ENCODE data around the gene RIT2. TPM values are rescaled to one million over a fixed set of nuclear protein-coding genes. Genes with fewer than 3 reads are reported as not detected.

The RIT2 gene
- total RNA-seq, 1 donor from 2014 or later, result not detected

DNA sequence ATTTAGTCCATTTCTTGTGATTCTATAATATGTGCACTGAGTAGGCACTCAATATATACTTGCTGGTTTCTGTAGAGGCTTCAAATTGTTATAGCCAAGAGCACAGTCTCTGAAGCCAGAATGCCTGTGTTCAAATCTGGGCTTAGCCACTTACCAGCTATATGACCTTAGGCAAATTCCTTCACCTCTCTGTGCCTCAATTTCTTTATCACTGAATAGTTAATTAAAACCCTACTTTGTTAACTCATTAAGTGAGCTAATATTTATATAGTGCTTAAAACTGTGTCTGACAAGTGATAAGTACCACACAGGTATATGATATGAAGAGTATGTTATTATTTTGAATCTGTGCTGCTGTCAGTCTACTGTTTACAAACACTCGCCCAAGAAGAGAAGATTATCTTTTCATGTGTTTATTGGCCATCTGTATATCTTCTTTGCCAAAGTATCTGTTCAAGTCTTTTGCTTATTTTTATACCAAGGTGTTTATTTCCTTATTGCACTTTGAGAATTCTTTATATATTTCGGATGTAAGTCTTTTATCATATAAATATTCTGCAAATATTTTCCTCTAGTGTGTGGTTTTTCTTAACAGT is 1.3 kb upstream of the RIT2 start:
- H3K27ac Mint-ChIP-seq, result no peak overlapping the region
- TF ChIP-seq, protein P1, sequence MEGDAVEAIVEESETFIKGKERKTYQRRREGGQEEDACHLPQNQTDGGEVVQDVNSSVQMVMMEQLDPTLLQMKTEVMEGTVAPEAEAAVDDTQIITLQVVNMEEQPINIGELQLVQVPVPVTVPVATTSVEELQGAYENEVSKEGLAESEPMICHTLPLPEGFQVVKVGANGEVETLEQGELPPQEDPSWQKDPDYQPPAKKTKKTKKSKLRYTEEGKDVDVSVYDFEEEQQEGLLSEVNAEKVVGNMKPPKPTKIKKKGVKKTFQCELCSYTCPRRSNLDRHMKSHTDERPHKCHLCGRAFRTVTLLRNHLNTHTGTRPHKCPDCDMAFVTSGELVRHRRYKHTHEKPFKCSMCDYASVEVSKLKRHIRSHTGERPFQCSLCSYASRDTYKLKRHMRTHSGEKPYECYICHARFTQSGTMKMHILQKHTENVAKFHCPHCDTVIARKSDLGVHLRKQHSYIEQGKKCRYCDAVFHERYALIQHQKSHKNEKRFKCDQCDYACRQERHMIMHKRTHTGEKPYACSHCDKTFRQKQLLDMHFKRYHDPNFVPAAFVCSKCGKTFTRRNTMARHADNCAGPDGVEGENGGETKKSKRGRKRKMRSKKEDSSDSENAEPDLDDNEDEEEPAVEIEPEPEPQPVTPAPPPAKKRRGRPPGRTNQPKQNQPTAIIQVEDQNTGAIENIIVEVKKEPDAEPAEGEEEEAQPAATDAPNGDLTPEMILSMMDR (IDR thresholded peaks at IDR 0.05; ENCODE audit: unreplicated experiment), result no peak
- H3K4me3 Mint-ChIP-seq, result no peak overlapping the region
- no peak for DNase-seq (ENCODE audit: low spot score in 2 of 2, unreplicated experiment in 2 of 2)
- no peaks in the 10 kb centered on the region for H3K36me3 Mint-ChIP-seq
- H3K4me1 Mint-ChIP-seq, result no peaks in the 10 kb centered on the region
- H3K27me3 Mint-ChIP-seq (ENCODE audit: low read depth), result no peaks in the 10 kb centered on the region
- H3K9me3 Mint-ChIP-seq, result no peaks in the 10 kb centered on the region

DNA sequence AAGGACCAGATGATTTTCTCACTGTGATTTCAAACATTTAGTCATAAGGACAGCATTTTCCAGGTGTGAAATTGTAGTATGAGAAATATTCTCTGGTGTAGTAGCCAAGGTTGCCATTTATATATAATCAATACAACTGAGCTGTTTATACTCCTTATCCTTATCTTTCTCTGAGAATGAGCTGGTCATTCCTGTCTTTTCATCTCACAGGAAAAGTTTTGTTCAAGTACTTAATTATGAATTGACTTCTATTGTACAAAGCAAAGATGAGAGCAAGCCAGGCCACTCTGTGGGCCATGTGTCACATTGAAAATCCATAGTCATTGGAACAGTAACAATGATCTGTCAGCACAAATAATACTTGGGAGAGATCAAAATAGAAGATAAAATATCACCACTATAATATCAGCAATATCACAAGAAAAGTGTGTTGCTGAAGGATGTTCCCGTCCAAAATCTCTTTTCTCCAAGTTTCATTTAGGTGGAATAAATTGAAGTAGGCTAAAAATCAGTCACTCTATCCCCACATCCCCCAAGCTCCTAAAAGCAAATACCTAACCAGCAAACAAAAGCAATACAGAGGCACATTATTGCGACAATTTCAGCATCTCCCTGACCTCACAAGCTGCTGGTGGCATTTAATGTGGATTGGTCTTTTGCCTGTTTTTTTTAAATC is 2.1 kb downstream of the RIT2 start:
- Mint-ChIP-seq H3K27me3 (ENCODE audit: low read depth) (no peaks in the 10 kb centered on the region), H3K4me1 (no peaks in the 10 kb centered on the region), H3K36me3 (no peaks in the 10 kb centered on the region), H3K9me3 (no peaks in the 10 kb centered on the region), H3K4me3 (no peak overlapping the region), H3K27ac (no peak overlapping the region)
- TF ChIP-seq, protein P1 (IDR thresholded peaks at IDR 0.05; ENCODE audit: unreplicated experiment), result no peak
- DNase-seq (ENCODE audit: low spot score in 2 of 2, unreplicated experiment in 2 of 2), result no peak

DNA sequence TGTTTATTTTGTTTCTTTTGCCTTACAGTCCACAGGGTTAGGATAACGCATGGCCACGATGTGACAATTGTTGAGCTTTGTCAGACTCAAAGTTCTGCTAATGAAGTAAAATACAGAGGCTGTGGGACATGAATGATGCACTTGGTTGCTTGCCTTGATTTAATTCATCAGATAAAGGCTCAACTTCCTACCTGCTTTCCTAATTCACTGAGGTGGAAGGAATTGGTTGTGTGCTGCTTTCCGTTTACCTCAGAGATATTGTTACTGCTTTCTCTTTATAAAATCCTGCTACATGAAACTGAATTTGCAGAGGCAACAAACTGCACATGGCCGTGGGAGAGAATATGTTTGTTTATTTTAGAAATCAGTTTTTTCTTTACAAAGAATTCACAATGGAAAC is 6.6 kb downstream of the RIT2 start:
- Mint-ChIP-seq H3K4me3 (no peak overlapping the region), H3K4me1 (no peaks in the 10 kb centered on the region), H3K36me3 (no peaks in the 10 kb centered on the region), H3K27ac (no peak overlapping the region), H3K9me3 (no peaks in the 10 kb centered on the region), H3K27me3 (ENCODE audit: low read depth) (no peaks in the 10 kb centered on the region)
- no peak for DNase-seq (ENCODE audit: low spot score in 2 of 2, unreplicated experiment in 2 of 2)
- TF ChIP-seq, protein P1 (IDR thresholded peaks at IDR 0.05; ENCODE audit: unreplicated experiment), result no peak

DNA sequence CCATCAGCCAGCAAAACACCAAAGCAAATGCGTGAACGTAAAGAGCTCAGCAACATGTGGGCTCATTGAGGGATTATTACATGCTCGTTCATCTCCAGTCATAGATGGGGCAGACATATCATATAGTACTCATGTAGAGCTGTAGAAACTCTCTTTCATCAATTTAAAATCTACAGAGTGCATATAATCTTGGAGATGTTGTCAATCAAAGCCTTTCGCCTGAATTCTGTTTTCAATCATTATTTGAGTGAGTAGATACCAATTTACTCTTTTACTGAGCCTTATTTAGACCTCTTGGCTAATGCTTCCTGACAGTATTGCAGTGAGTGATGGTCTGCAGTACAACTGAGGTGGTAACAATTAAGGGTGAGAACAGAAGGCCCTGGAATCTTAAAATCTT is 7.0 kb downstream of the RIT2 start:
- no peaks in the 10 kb centered on the region for H3K27me3 Mint-ChIP-seq (ENCODE audit: low read depth)
- H3K27ac Mint-ChIP-seq, result no peak overlapping the region
- TF ChIP-seq, protein P1 (IDR thresholded peaks at IDR 0.05; ENCODE audit: unreplicated experiment), result no peak
- H3K9me3 Mint-ChIP-seq, result no peaks in the 10 kb centered on the region
- no peaks in the 10 kb centered on the region for H3K36me3 Mint-ChIP-seq
- no peaks in the 10 kb centered on the region for H3K4me1 Mint-ChIP-seq
- no peak for DNase-seq (ENCODE audit: low spot score in 2 of 2, unreplicated experiment in 2 of 2)
- H3K4me3 Mint-ChIP-seq, result no peak overlapping the region

DNA sequence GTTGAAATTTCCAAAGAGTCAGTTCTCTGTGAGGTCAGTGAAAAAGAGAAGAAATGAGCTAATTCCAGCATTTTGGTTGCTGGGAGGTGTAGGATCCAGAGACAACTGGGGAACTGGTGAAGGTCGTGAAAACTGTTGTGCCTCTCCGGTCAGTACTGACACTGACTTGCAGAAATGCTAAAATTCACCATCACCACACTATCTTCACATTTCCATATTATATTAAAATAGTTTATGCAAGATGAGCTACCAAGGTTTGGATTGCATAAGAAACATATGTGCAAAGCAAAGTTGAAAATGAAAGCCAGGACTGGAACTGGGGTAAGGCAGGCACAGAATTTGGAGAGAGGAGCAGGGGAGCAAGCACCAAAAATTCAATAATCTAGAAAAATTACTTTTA is 21.8 kb downstream of the RIT2 start:
- Mint-ChIP-seq H3K27ac (no peak overlapping the region), H3K9me3 (peaks cover 20% of the 10 kb centered on the region), H3K36me3 (peaks cover 3% of the 10 kb centered on the region), H3K4me3 (no peak overlapping the region), H3K27me3 (ENCODE audit: low read depth) (no peaks in the 10 kb centered on the region), H3K4me1 (no peaks in the 10 kb centered on the region)
- TF ChIP-seq, protein P1 (IDR thresholded peaks at IDR 0.05; ENCODE audit: unreplicated experiment), result no peak
- no peak for DNase-seq (ENCODE audit: low spot score in 2 of 2, unreplicated experiment in 2 of 2)

All from mesothelial cell of epicardium (in vitro differentiated cells).